Stimulated activated CD8-positive, alpha-beta memory T cell treated with anti-CD3 and anti-CD28 coated beads, Interleukin-2, amount 100 ng/mL, for 1 hour (primary cell): ENCODE measurements around the gene SLC2A13.
"Not testable (repeated sequence)": the region's sequence is repeated elsewhere in the genome, so short reads cannot be mapped to it uniquely, and the experiment has no call there.

Experiments used
- DNase-seq, 2 donors: peaks; one replicate each; pipeline ENCODE4 v3.0.0-alpha.2; 2020; ENCODE audit warnings: low read depth in 2 of 2

SLC2A13 gene

DNA sequence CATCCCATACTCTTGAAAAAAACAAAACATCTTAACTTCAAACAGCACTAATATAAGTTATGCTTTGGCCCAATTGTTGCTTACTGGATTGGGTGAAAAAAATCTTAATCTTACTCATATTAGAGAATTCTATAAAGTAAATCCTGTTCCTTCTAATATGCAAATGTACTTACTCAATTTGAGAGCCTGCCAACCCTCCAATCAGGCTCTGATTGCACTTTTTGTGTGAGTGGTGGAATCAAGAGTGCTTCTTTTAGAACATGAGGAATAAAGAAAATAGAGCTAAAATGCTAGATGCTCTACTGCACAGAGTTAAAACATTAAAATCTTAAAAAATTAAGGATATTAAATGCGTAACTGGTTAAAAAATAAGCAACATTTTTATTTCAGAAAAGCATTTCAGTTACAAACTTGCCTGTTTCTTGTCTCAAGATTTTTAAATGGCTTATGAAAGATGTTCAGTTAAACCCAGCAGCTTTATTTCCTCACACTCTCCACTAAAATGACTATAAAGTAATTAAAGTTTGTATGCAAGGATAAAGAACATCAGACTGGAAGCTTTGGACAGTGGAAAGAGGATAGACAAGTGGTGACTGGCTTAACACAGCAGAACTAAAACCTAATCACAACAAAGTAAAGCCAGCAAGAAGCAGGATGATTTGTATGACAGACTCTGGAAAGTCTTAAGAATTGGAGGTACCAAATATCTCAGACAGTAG, 177.5 kb downstream of the SLC2A13 start:
- DNase-seq, result no peak

DNA sequence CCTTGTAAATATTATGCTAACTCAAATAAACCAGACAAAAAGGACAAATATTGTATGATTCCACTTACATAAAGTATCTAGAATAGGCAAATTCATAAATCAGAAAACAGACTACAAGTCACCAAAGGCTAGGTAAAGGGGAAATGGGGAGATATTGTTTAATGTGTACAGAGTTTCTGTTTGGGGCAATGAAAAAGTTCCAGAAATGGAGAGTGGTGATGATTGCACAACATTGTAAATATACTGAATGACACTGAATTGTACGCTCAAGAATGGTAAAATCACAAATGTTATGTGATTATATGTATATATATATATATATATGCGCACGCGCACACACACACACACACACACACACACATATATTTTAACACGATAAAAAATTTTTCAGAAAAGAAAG, 182.5 kb downstream of the SLC2A13 start:
- no peak for DNase-seq

DNA sequence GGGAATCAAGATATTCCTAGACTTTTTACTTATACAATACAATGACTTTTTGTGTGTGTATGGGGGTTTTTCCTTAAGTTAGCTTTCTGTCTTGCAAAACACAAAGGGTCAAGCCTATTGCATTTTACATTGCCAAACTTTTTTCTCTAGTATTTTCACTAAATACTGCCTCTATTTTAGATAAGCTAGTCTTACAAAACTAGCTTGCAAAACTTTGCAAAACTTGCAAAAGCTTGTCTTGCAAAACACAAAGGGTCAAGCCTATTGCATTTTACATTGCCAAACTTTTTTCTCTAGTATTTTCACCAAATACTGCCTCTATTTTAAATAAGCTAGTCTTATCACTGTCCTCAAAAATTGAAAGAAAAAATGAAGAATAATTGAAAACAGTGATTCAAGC, 183.3 kb downstream of the SLC2A13 start:
- DNase-seq, result not testable (repeated sequence)

DNA sequence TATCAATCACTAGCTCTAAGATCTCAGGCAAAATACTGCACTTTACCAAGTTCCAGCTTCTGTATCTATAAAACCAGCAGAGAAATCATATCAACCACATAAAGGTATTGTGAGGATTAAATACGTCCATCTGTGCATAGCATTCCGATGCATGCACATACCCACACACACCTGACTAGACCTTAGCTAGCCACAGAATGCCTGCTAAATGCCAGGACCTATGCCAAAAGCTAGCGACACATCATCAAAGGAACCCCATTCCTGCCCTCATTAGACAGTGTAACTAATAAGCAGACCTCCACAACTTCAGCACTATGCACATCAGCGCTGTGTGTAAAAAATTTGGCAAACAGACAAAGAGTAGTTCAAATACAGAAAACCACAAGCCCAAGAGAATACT, 185.2 kb downstream of the SLC2A13 start:
- no peak for DNase-seq

DNA sequence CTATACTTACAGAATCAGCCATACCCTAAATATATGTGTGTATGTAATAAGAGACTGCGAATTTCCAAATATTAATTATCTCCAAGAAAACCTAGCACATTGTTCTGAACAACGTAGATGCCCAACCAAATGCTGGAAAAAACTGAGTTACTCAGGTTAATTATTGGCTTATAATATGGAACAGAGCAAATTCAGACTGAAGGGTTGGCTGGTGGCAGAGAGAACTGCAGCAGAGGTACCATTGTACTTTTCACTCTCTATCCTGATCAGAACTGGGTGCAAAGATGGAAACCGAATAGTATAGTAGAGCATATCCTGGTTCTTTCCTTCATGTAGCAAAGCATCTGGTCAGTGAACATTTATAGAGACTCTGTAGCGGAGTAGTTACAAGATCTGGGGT, 185.7 kb downstream of the SLC2A13 start:
- no peak for DNase-seq

DNA sequence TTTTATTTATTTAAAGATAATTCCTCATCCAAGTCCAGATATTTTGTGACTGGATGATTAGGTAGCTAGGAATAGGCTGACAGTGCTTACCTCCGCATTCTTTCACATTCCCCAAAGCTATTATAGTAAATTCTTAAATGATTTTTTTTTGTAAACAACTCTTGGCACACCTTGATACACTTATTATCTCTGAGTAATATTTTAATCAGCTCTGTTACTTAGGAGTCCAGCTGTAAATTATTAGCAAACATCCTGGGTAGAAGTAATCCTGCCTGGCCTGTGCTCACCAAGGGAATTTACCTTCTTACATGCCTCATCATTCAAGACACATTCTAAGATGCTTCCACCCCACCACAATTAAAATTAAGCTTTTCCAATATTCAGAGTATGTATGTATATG, 186.1 kb downstream of the SLC2A13 start:
- no peak for DNase-seq

DNA sequence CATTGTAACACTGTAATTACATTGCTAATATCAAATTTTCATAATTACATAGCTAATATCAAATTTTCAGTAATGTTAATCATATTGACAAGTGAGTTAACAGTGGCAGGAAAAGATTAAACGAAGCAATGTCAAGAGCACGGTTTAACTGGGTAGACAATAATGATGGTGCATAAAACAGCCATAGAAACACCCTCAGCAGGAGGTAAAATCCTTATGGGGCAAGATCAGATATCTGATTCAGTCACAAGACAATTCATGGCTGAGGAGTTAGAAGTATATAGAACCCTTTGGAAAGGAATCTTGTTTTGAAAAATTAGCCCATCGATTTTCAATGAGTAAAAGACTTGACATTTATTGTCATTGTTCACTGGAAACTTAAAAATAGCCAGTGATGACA, 190.6 kb downstream of the SLC2A13 start:
- no peak for DNase-seq

DNA sequence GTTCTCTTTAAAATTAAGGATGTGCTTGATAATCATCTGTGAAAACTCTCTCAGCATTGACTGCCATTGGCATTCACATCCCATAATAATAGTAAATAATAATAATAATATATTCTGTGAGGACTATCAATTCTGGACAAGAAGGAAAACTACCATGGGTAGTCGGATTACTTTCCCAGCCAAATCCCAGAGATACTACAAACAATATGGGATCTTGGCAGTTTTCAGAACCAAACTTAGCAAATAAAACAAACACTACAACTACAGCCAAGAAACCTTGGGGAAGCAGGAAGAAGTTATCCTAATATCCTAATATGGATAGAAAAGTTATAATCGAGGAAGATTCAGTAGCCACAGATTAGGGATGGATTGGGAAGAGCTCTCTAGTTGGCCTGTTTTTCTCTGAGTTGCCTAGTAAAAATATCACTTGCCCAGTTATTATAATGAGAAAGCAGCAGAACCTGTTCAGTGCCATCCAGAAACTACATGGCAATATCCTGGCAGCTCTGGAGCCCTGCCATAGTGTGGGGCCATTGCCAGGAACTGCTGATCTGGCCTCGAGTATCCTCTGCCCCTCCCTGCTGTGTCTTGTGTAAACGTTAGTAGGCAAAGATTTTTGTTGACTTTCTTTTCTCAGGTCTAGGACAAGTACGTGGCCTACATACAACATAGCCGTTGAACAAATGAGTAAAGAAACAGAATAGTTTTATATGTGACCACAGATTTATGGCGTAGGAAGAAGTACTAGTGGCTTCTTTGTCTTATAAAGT, 193.5 kb downstream of the SLC2A13 start:
- DNase-seq, result no peak

DNA sequence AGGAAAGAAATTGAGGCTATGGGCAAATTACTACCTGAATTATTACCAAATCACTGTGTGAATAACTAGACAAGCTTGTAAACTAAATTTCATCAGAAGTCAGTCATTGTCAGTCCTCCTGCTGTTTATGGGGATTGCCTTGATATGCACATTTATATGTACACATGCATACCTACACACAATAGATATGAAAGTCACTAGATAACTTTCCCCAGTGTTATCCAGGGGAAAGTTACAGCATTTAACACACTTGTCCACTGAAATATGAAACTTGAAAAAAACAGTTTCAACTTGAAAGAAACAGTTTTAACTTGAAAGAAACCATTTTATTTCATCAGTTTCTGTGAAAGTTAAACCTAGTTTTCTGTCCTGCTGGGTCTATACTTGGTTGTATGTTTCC, 199.6 kb downstream of the SLC2A13 start:
- no peak for DNase-seq

DNA sequence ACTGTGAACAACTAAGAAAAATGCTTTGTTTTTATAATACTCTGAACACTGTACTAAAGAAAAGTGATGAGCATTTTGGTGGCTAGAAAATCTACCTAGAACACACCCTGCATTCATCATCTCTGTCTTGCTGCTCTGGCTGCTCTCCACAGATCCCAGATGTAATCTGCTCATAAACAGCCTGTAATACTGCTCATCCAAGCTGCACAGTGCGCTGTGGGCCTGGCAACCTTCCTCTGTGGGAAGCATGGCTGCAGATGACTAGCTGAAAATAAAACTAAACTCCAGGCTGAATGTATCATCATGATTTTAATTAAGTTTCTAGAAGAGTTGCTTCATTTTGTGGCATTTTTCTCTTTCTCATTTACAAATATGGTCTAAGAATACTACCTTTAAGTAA, 200.7 kb downstream of the SLC2A13 start:
- DNase-seq, result no peak

DNA sequence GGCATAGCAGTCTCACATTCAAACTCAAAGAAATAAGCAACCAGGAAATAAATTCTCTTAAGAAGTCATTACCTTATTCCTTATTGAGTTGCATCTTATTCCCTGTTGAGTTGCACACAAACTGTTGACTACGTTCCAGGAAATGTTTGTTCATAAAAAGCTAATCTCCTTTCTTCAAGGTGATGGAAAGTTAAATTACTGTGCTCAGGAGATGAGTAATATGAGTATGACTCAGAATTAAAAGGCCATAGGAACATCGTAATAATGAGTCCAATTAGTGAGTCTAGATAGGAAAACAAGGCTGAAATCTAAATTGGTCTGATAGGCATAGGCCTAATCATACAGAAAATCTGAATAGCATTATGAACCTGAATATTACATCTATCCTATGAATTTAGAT, 203.1 kb downstream of the SLC2A13 start:
- no peak for DNase-seq

DNA sequence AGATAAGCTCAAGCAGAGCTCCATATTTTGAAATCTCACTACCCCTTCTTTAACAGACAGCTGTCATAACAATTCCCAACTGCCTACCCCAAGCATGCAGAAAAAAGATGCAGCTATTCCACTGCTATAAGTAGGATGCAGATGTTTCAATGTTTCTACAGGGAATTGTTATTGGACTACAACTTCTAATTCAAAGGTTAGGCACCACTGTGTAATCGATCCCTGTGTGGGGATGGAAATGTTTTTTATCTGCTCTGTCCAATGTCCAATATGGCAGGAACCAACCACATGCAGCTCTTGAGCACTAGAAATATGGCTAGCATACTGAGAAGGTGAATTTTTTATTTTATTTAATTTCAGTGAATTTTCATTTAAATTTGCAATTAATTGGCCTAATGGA, 208.6 kb downstream of the SLC2A13 start:
- DNase-seq, result no peak

DNA sequence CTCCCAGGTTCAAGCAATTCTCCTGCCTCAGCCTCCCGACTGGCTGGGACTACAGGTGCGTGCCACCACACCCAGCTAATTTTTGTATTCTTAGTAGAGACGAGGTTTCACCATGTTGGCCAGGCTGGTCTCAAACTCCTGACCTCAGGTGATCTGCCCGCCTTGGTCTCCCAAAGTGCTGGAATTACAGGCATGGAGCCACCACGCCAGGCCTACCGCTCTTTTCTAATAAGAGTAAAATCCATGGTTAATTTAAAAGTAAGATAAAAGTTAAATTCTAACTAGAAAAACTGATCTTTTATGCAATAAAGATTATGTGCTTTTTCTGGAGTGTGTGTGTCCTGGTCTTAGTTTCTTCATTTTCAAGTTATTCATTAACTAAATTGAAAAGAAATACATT, 212.5 kb downstream of the SLC2A13 start:
- not testable (repeated sequence) for DNase-seq

DNA sequence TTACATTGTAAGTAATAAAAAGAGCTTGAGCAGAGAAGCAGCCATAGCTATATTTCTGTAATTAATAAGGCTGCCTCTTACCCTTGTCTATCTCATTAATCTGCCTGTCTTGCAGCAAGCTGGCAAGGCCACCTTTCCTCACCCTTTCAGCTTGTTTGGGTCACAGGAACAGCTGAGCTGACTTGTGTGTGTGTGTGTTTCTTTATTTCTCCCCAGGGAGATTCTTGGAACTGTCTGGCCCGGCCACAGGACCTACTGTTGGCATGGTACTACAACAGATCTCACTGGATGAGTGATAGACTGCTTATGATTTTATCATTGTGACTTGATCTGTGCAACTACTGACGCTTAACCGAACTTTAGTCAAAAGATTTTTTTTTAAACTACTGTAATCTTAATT, 213.7 kb downstream of the SLC2A13 start:
- no peak for DNase-seq

DNA sequence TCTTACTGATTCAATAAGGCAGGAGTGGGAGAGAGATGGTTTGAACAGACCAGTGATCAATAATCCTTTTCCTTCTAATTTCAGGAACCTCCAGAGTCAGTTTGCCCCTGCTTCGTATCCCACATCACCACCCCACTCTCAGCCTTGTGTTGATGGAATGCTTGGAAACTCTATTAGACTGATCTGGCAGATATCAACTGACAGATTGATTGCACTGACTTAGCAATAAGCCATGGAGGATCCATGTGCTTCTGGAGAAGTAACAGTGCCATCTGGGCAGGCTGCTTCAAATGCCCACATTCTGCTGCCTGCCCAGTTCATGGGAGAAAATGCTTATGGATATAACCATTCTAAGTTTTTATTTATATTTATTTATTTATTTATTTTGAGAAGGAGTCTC, 218.0 kb downstream of the SLC2A13 start:
- no peak for DNase-seq

DNA sequence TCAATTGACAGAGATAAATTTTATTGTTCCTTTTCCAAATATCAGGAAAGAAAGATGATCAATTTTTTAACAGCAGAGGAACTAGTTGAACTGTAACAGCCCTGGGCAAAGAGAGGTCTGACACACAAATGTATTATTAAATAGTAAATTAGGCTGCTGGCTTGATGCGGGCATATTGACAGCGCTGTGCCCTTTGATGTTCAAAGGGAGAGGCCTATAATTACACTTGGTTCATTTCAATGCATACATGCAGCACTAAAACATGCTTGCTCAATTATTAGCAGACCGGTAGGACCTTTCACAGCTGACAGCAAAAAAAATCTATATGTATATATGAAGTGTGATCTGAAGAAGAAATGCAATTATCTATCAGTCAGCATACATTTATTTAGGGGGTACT, 219.8 kb downstream of the SLC2A13 start:
- no peak for DNase-seq

DNA sequence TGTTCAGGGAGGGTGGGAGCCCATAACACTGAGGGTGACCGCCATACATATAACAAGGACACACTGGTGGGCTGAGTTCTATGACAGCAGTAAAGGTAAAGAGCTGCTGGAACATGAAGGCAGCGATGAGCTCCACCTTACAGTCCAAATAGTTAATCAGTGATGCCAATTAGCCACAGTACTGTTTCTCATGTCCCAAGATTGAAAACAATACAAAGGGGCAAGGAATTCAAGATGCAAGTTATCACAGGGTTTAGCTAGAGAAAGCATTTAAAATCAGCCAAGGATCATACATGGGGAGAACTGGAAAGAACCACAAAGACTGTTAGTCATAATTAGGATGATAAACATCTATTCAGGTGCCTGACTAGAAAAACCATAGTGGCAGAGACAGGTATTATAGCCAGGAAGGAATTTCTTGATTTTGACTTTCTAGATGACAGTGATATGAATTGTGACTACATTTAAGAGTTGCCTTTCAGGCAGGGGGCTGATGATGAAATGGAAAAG, 221.2 kb downstream of the SLC2A13 start:
- no peak for DNase-seq

DNA sequence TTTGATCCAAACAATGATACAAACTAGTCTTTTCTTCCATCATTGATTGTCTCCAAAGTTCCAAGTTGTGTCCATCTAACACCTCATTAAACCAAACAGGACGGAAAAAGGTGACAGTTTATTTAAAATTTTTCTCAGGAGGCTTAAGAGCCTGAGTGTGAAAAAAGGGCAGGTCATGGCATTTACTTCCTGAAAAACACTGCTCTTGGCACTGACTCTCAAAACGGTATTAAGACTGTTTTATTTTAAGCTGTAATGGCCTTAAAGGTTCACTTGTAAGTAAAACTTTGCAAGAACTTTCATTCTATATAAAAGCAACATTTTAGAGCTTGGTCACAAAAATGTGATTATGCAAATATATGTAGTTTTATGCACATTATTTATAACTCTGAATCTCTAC, 222.5 kb downstream of the SLC2A13 start:
- no peak for DNase-seq

DNA sequence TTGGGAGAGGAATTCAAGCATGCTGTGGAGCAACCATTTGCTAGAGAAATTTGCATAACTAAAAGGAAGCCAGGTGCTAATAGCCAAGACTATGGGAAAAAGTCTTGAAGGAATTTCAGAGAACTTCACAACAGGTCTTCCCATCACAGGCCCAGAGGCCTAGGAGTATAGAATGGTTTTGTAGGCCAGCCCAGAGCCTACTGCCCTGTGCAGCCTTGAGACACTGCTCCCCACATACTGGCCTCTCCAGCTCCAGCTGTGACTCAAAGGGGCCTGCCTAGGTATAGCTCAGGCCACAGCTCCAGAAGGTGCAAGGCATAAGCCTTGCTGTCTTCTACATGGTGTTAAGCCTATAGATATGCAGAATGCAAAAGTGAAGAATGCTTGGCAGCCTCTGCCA, 227.1 kb downstream of the SLC2A13 start:
- DNase-seq, result no peak

DNA sequence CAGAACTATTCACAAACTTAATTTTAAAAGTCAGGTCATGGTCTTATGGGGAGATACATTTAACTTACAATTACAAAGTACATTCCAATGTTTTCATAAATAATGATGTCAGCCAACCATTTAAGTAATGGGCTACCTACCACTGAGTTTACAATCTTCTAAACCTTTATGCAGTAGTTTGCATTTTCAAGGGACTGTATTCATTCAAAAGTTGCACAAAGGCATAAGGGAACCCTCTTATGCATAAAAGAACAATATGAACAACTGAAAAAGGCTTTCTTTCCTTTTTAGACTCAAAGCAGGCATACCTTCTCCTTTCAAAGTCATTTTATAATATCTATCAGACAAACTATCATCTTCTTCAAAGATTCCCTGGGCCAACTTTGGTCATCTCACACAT, 230.2 kb downstream of the SLC2A13 start:
- no peak for DNase-seq

DNA sequence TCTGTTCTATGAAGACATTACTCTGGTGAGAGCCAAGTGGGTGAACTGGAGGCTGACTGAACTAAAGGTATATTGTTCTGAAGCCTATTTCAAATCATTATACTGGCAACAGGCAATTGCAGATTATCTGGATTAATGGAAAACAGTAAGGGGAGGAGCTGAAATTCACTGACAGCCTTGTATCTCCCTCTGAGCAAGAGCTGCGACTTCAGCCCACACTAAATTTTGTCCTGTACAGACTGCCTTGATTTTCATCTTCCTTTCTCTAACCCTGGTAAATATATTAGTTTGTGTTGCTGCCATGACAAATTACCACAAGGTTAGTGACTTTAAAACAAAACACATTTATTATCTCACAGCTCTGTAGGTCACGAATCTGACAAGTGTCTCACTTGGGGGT, 231.1 kb downstream of the SLC2A13 start:
- DNase-seq, result no peak

DNA sequence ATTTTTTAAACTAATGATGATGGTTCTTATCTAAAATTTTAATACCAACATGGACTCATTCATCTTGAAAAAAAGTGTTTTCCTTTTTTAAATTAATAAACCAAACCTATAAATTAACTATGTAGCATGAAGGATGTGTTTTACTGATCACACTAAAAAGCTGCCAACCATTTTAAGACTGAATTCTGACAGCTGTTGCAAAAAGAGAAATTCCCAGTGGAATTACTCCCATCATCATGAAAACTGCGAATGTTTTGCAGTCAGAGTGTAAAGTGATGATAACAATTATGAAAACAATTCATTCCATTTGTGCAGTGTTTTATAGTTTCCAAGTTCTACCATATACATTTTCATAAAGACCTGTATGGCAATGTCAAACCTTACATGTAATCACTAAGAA, 232.8 kb downstream of the SLC2A13 start:
- DNase-seq, result no peak

DNA sequence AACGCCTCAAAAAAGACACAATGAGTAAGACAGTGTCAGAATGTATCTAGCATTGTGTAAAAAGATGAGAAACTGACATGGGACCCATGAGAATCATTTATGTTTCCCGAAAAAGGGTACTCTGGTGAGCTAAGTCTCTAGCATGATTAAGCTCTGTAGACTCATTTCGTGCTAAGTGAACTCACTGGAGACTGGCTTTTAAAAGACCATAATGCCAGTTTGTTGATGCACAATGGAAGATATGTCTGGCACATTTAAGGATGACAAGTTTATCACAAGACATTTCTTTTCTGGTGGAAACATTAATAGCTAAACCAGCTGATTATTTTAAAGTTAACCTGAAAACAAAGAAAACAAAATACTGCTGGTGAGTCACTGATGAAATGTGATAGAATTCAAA, 233.5 kb downstream of the SLC2A13 start:
- no peak for DNase-seq
